ENCODE measurements around the gene MYH6. TPM values are rescaled to one million over a fixed set of nuclear protein-coding genes. Genes with fewer than 3 reads are reported as not detected.

The MYH6 gene
- total RNA-seq, 1 donor from 2014 or later: not detected

DNA sequence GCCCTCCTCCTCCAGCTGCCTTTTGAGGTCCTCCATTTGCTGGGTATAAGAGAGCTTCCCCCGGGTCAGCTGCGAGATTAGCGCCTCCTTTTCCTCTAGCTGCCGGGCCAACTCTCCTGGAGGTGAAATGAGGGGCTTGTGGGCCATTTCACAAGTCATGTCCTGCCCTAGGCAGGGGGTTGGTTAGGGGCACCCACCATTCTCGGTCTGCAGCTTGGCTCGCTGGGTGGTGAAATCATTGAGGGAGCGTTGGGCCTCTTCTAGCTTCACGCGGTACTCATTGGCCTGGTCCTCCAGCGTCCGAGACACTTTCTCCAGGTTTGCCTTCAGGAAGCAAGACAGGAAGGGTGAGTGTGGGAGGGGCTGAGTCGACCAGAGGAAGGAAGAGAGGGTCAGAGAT, 18.7 kb downstream of the MYH6 start:
- Mint-ChIP-seq H3K36me3 (ENCODE audit: low read depth, unreplicated experiment) (no peaks in the 10 kb centered on the region), H3K27me3 (ENCODE audit: low read depth, unreplicated experiment) (peaks cover 57% of the 10 kb centered on the region), H3K9me3 (ENCODE audit: unreplicated experiment) (peaks cover 4% of the 10 kb centered on the region), H3K27ac (ENCODE audit: unreplicated experiment) (no peak overlapping the region), H3K4me1 (ENCODE audit: low read depth, unreplicated experiment) (peaks cover 3% of the 10 kb centered on the region), H3K4me3 (ENCODE audit: unreplicated experiment) (no peak overlapping the region)
- Histone ChIP-seq H3K27me3 (ENCODE audit: insufficient read depth, low read length) (peaks cover 3% of the 10 kb centered on the region), H3K79me2 (ENCODE audit: insufficient read depth, low read length) (no peaks in the 10 kb centered on the region), H3K27ac (ENCODE audit: low read depth, low read length) (no peak overlapping the region), H2AFZ (ENCODE audit: low read depth, low read length) (no peak overlapping the region), H4K20me1 (ENCODE audit: insufficient read depth, low read length) (no peaks in the 10 kb centered on the region), H3K4me1 (ENCODE audit: insufficient read depth, low read length) (no peaks in the 10 kb centered on the region), H3K36me3 (ENCODE audit: insufficient read depth, low read length) (no peaks in the 10 kb centered on the region), H3K9ac (ENCODE audit: low read length) (no peak overlapping the region), H3K4me3 (ENCODE audit: insufficient read depth, low read depth, low read length) (no peak overlapping the region), H3K4me2 (ENCODE audit: low read length) (no peak overlapping the region), H3K9me3 (ENCODE audit: insufficient read depth, low read depth, low read length) (no peaks in the 10 kb centered on the region)
- no peak for DNase-seq (ENCODE audit: low read depth)
- no peak for FAIRE-seq
- TF ChIP-seq CTCF (IDR thresholded peaks at IDR 0.05; ENCODE audit: insufficient read depth, low read depth, low read length) (no peak), EZH2 (IDR thresholded peaks at IDR 0.05; ENCODE audit: insufficient read depth, low read length) (no peak)

DNA sequence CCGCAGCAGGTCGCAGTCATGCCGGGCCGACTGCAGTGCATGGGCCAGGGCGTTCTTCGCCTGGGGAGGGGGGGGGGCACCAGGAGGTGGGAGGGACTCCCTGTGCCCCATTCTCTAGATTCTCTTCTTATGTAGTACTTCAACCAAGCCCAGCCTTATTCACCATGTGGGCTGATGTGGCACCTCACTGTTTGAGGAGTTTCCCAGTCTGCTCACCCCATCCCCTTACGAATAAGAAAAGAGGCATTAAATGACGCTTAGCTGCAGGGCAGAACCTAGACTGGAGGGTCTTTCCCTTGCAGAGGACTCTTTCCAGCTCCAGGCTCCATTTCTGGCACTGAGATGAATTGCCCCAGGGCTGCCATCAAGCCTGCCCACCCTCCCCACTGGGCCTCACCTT, 19.1 kb downstream of the MYH6 start:
- Mint-ChIP-seq H3K27me3 (ENCODE audit: low read depth, unreplicated experiment) (peaks cover 61% of the 10 kb centered on the region), H3K4me1 (ENCODE audit: low read depth, unreplicated experiment) (peaks cover 3% of the 10 kb centered on the region), H3K9me3 (ENCODE audit: unreplicated experiment) (peaks cover 4% of the 10 kb centered on the region), H3K4me3 (ENCODE audit: unreplicated experiment) (no peak overlapping the region), H3K36me3 (ENCODE audit: low read depth, unreplicated experiment) (no peaks in the 10 kb centered on the region), H3K27ac (ENCODE audit: unreplicated experiment) (no peak overlapping the region)
- H3K4me2 ChIP-seq (ENCODE audit: low read length): no peak overlapping the region
- H3K4me1 ChIP-seq (ENCODE audit: insufficient read depth, low read length): no peaks in the 10 kb centered on the region
- no peaks in the 10 kb centered on the region for H4K20me1 ChIP-seq (ENCODE audit: insufficient read depth, low read length)
- H3K4me3 ChIP-seq (ENCODE audit: insufficient read depth, low read depth, low read length): no peak overlapping the region
- H3K79me2 ChIP-seq (ENCODE audit: insufficient read depth, low read length): no peaks in the 10 kb centered on the region
- DNase-seq (ENCODE audit: low read depth): no peak
- H3K9me3 ChIP-seq (ENCODE audit: insufficient read depth, low read depth, low read length): no peaks in the 10 kb centered on the region
- no peak for TF ChIP-seq EZH2 (IDR thresholded peaks at IDR 0.05; ENCODE audit: insufficient read depth, low read length)
- no peak overlapping the region for H2AFZ ChIP-seq (ENCODE audit: low read depth, low read length)
- FAIRE-seq: no peak
- no peaks in the 10 kb centered on the region for H3K36me3 ChIP-seq (ENCODE audit: insufficient read depth, low read length)
- no peak overlapping the region for H3K9ac ChIP-seq (ENCODE audit: low read length)
- no peak overlapping the region for H3K27ac ChIP-seq (ENCODE audit: low read depth, low read length)
- H3K27me3 ChIP-seq (ENCODE audit: insufficient read depth, low read length): peaks cover 3% of the 10 kb centered on the region

DNA sequence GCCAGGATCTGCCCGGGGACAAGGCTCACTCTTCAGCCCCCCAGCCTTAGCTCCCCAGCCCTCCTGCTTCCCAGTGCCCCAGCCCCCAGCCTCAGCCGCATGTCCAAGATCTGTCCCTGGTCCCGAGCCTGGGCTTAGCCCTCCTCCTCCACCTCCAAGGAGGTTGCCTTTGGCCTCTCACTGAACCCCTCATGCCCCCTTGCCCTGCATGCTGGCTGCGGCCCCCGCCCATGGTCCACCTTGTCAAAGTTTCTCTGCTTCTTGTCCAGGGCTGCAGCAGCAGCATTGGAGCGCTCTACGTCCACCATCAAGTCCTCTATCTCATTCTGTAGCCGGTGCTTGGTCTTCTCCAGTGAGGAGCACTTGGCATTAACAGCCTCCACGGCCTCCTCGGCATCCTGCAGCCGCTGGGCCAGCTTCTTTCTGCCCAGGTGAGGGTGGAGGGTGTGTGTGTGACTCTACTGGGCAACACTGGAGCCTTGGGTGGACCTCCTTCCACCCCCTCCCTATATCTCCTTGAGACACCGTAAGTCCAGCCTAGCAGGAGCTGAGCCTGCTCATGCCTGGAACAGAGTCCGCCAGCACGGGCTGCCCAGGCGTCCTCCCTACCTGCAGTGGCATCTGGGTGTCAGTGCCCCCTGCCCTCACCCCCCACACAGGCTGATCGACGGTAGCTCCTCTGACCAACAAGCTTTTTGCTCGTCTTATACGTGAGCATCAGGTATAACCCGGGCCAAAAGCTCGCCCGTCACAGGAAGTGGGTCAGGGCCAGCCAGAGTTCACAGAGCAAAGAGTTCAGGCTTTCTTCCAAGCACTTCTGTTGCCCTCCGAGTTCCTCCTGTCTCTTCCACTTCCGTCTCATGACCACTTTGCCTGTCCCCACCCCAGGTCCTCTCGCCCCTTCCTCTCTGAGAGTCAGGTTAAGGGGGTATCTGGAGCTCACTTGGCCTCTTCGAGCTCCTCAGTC, 19.9 kb downstream of the MYH6 start:
- no peak overlapping the region for H2AFZ ChIP-seq (ENCODE audit: low read depth, low read length)
- no peak overlapping the region for H3K9ac ChIP-seq (ENCODE audit: low read length)
- Mint-ChIP-seq H3K9me3 (ENCODE audit: unreplicated experiment) (peaks cover 4% of the 10 kb centered on the region), H3K27ac (ENCODE audit: unreplicated experiment) (no peak overlapping the region), H3K36me3 (ENCODE audit: low read depth, unreplicated experiment) (no peaks in the 10 kb centered on the region), H3K27me3 (ENCODE audit: low read depth, unreplicated experiment) (peaks cover 60% of the 10 kb centered on the region), H3K4me3 (ENCODE audit: unreplicated experiment) (no peak overlapping the region), H3K4me1 (ENCODE audit: low read depth, unreplicated experiment) (peaks cover 3% of the 10 kb centered on the region)
- FAIRE-seq (no peak), DNase-seq (ENCODE audit: low read depth) (no peak)
- H3K9me3 ChIP-seq (ENCODE audit: insufficient read depth, low read depth, low read length): no peaks in the 10 kb centered on the region
- H3K4me1 ChIP-seq (ENCODE audit: insufficient read depth, low read length): no peaks in the 10 kb centered on the region
- no peak overlapping the region for H3K4me2 ChIP-seq (ENCODE audit: low read length)
- H3K36me3 ChIP-seq (ENCODE audit: insufficient read depth, low read length): no peaks in the 10 kb centered on the region
- H3K4me3 ChIP-seq (ENCODE audit: insufficient read depth, low read depth, low read length): no peak overlapping the region
- H3K79me2 ChIP-seq (ENCODE audit: insufficient read depth, low read length): no peaks in the 10 kb centered on the region
- TF ChIP-seq CTCF (IDR thresholded peaks at IDR 0.05; ENCODE audit: insufficient read depth, low read depth, low read length) (no peak), EZH2 (IDR thresholded peaks at IDR 0.05; ENCODE audit: insufficient read depth, low read length) (no peak)
- no peak overlapping the region for H3K27ac ChIP-seq (ENCODE audit: low read depth, low read length)
- H4K20me1 ChIP-seq (ENCODE audit: insufficient read depth, low read length): no peaks in the 10 kb centered on the region
- H3K27me3 ChIP-seq (ENCODE audit: insufficient read depth, low read length): peaks cover 6% of the 10 kb centered on the region
